Bone marrow (tissue), 2 donors: ENCODE results near the gene COX7B2.
A peak's percentile ranks its signal among the peaks of the same experiment; 100 is the strongest.

Experiments used
- DNase-seq, 2 donors: peaks; one replicate each; lab custom pipeline; 2025; lab: John Stamatoyannopoulos, UW

COX7B2 gene

DNA sequence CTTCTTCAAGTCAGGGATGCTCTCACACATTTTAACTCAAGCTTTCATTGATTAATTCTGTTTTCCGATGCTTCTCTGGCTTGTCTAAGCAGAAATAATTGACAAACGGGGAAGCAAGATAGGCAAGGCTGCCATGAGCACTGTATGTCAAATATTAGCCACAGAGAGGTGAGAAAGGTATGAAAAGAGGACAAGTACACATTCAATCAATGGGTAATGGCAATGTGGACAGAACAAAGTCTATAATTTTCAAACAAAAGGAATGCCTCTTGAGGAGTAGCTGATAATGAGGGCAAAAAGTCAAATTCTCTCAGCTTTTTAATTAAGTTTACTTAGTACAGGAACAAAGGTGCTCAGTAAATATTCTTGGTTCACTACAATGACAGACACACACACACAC is 19.6 kb downstream of the COX7B2 start:
- DNase-seq, result no peak

DNA sequence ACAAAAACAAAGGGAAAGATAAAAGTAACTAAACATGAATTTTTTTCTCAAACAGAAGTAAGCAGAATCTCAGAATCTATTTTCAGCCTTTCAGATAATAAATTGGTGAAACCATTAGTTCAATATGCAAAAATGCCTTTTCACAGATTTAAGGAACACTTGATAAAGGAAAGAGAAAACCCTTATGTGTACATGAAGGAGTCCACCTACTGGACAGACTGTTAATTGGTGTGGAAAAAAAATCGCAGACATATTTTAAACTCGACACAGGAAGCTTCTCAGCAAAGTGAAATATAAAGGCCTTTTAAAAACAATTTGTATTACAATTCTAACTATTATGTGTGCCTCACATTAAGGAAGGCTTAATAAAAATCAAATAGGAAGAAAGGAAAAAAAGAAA is 22.3 kb downstream of the COX7B2 start:
- DNase-seq, result no peak

- no peak for DNase-seq
Observed at GRCh38 chr4:46878641-46879040, 30.4 kb downstream of the COX7B2 start.

DNA sequence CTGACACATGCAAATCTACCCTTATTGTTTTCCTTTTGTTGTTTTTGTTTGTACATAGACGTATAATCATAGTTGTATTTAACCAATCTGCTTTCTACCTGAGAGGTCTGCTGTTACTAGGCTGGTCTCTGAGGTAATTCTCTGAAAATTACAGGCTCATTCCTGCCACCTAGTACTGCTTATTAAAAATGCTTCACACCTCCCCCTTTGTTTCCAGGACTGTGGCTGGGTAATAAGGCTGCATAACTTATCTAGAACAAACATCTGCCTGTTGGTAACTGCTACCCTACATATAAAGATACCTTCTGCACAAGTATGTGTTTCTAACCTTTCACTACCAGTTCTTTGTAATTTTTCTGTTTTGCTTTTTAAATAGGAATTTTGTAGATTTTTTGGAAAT is 34.2 kb downstream of the COX7B2 start:
- DNase-seq, result no peak

GRCh38 chr4:46870411-46870810 is 38.6 kb downstream of the COX7B2 start:
- DNase-seq, result no peak

GRCh38 chr4:46856333-46856732 is 52.7 kb downstream of the COX7B2 start:
- no peak for DNase-seq

GRCh38 chr4:46852800-46853199 is 56.2 kb downstream of the COX7B2 start:
- no peak for DNase-seq

DNA sequence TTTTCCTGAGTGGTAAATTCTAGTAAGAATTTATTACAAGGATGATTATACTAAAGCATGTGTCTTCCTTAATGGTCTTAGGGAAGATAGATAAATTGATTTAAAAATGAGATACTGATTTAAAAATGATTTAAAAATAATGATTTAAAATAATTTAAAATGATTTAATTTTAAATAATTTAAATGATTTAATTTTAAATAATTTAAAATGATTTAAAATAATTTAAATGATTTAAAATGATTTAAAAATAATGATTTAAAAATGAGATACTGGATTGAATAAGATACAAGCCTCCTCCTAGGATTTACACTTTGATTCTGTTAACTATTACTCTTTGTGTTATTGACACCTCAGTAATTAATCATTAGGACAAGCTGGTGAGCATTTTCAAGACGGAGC is 59.0 kb downstream of the COX7B2 start:
- no peak for DNase-seq

- peak in 1 of 2 donors; percentile 42 for DNase-seq
Observed at GRCh38 chr4:46844325-46844917, 64.6 kb downstream of the COX7B2 start.

DNA sequence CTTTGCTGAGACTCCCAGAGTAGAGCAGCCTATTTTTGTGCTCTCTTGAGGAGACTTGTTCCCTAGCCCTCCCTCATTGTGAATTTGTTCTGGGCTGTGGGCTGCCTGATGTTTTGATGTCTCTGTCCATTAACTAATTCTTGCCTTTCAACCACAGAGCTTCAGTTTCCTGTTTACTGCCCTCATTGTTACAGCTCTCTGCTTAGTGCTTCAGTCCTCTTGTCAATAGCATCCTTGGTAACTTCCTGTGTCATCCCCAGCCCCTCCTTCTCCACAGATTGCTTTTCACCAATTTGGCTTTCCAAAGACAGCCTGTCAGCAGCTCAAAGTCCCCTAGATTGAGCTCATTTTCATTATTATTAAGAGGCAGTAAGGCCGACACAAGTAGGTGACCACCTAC is 69.9 kb downstream of the COX7B2 start:
- no peak for DNase-seq

DNA sequence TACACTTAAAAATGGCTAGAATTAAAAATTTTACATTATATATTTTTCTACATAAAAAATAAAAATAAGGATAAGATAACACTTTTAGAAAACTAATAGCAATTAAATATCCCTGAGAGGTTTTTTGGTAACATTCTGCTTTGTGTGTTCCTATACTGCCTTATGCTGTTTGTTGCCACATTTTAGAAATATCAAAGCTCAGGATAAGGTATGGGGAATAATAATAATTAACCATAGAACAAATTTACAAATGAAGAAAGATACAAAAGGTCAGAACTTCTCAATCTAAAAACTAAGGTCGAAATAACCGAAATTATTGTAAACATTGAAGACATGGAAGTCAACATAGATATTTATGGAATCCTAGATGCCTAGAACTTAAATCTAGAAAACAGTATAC is 71.4 kb downstream of the COX7B2 start:
- DNase-seq, result no peak

DNA sequence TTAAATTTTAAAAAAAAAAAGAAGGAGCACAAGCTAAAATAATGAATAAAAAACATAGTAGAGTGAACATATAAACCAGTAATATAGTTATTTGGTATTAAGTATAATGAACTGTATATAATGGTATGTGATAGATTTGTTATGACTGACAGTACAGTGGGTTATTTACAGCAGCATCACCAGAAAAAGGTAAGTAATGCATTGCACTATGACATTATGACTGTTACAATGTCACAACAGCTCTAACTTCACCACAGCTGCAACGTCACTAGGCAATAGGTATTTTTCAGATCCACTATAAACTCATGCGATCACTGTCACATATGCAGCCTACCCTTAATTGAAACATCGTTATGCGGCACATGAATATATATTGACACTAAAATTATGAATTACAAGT is 72.5 kb downstream of the COX7B2 start:
- DNase-seq, result no peak

DNA sequence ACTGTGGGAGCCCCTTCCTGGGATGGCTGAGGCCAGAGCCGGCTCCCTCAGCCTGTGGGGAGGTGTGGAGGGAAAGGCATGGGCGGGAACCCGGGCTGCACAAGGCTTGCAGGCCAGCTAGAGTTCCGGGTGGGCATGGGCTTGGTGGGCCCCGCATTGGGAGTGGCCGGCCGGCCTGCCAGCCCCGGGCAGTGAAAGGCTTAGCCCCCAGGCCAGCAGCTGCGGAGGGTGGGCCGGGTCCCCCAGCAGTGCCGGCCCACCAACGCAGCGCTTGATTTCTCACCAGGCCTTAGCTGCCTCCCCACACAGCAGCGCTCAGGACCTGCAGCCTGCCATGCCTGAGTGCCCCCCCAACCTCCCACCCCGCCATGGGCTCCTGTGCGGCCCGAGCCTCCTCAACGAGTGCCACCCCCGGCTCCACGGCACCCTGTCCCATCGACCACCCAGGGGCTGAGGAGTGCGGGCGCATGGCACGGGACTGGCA is 78.0 kb downstream of the COX7B2 start:
- DNase-seq, result no peak

GRCh38 chr4:46820154-46820553 is 88.9 kb downstream of the COX7B2 start:
- DNase-seq, result no peak

DNA sequence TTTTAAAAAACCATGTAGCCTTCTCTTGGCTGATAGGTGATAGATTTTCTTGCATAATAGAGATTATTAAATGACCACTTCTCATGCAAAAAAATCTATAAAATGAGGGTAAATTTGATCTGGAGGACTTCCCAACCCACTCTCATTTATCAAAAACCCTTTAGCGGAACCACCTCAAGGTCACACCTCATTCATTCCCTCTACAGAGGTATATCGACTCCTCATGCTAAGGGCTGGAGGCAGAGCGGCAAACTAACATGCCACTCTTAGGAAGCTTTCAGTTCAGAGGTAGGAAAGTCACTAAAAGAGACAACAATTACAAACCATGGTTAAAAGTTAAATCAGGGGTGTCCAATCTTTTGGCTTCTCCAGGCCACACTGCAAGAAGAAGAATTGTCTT is 90.0 kb downstream of the COX7B2 start:
- DNase-seq, result no peak

DNA sequence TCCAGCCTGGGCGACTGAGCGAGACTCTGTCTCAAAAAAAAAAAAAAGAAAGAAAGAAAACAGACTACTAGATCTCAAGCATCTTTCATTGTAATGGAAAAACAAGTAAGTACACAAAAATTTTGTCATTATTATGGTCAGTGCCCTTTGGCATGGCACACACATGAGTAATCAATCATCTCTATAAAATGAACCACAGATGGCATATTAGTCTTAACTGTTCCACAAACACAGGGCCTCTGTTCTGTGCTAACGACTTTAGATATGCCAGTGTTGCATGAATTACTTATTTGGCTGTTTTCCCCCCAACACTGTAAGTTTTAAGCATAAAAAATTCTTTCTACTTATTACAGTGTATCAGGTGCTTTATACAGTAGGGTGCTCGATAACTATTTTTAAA is 90.4 kb downstream of the COX7B2 start:
- DNase-seq, result no peak

GRCh38 chr4:46817806-46818205 is 91.2 kb downstream of the COX7B2 start:
- DNase-seq, result no peak

GRCh38 chr4:46804781-46805413 is 104.1 kb downstream of the COX7B2 start:
- DNase-seq, result no peak

DNA sequence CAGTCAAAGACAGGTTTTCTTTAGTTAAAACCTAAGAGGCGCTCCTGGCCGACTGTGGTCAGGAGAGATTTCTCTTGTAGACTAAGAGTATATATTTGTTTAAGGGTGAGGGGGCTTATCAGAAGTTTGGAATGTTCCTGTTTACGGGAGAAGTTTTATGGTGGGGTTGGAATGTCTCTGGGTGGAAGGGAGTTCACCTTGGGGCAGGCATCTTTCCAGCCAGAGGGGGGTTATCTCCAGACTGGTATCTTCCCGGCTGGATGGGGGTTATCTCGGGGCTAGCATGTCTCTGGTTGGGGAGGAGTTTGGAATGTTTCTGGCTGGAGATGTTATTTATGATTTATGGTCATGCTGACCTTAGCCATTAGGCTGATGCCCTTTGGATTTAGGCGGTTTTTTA is 116.0 kb downstream of the COX7B2 start:
- DNase-seq, result no peak

DNA sequence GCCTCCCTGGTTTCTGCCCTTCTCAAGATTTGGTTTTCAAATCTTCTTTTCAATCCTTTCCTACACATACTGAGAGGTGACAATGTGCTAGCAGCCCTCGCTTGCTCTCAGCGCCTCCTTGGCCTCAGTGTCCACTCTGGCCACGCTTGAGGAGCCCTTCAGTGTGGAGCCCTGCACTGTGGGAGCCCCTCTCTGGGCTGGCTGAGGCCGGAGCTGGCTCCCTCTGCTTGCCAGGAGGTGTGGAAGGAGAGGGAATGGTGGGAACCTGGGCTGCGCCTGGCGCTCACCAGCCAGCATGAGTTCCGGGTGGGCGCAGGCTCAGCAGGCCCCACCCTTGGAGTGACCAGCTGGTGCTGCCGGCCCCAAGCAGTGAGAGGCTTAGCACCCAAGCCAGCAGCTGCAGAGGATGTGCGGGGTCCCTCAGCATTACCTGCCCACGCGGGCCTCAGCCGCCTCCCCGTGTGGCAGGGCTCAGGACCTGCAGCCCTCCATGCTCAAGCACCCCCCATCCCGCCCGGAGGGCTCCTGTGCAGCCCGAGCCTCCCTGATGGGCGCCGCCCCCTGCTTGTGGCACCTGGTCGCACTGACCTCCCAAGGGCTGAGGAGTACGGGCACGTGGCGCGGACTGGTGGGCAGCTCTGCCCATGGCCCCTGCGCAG is 127.5 kb downstream of the COX7B2 start:
- DNase-seq, result no peak

DNA sequence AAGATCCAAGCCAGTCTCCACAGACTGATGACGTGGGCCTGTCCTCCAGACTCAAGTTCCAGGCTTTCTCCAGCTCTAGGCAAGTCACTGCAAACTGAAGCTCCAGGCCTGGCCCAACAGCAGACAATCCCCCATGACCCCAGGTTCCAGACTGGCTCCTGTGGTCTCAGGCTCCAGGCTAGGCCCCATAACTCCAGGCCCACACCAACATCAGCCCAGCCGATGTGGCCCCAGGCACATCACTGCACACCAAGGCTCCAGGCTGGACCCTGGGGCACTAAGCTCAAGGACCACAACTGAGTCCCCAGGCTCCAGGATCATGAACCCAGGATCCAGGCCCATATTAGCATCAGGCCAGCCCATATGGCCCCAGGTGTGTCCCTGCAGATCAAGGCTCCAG is 143.6 kb downstream of the COX7B2 start:
- DNase-seq, result no peak

DNA sequence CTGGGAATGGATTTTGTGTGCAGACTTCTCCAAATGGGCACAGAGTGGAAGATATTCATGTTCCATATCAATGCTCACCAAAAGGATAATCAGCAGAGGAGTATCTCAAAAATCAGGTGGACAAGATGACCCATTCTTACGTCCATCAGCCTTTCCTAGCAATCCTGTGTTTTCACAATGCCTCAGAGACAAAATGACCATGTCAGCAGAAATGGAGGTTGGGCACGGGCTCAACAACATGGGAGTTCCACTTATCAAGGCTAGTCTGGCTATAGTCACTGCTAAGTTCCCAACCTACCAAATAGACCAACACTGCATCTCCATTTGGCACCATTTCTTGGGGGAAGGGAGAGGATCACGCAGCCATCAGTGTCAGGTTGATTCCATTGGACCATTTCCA is 179.0 kb downstream of the COX7B2 start:
- no peak for DNase-seq

DNA sequence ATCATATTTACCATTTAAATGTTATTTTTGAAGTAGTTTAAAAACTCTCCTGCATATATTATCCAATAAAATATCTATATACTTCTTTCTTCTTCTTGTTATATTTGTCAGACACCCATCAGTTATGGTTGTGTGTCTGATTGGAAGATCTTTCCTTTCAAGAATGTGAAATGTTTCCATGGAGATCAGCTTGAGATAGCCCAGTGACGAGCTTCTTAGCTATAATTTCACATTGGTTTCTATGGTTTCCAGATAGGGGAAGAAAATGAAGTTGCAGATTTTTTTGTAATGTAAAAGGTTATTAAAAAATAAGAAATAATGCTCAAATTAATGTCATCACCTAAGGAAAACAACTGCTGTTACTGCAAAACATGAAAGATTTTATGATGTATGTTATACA is 189.0 kb downstream of the COX7B2 start:
- no peak for DNase-seq

GRCh38 chr4:46717950-46718349 is 191.1 kb downstream of the COX7B2 start:
- no peak for DNase-seq
